Smooth muscle cell of the brain vasculature (primary cell): ENCODE results near the gene HINT2.

Experiments
- DNase-seq: peaks from one replicate; pipeline ENCODE4 v3.0.0-alpha.2; 2012; ENCODE audit warnings: low read depth, low spot score

HINT2 gene

DNA sequence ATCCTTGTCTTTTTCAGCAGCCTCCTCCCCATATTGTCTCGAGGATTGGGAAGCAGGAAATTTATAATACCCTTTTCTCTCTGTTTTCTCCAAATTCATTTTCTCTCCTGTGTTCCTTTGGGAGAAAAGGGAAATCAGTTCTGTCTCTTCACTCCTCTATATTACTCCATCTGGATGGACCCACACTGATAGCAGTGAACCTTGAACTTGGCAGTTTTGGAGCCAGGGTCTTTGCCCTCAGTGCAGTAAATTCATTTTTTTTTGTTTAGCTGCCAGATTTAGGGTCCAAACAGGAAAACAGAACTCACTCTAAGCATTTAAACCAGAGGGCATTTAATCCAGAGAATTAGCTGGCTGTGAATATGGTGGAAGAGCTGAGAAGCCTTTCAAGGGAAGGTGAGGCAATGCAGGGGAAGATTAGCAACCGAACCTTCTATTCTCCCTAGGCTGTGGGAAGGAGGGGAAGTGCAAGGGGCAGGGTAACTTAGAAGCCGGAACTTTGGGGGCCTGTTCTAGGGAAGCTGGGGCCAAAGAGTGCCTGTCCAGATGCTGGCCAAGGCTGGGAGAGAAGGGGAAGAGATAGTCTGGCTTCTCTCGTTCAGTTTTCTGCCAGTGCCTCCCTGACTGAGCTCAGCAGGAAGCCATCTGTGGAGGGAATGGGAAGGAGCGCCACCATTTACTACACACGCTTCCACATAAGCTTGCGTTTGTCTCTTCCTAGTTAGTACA is 39.8 kb downstream of the HINT2 start:
- DNase-seq, result no peak

DNA sequence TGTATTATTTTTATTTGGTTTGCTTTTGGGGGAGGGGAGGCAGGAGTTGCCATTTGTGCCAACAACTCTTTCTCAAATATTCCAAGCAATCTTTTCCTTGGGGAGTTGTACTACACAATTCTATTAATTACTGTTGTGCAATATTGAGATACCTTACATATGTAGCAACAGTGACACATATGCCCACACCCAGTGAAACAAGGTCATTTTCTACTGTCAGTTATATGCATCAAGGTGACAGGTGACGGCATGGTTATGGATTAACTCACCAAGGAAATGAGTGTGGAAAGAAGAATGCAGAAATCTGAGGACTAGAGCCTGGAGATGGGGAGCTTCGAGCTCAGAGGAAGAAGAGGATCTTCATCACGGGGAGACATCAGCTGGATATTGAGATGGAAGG is 42.9 kb downstream of the HINT2 start:
- DNase-seq, result no peak

DNA sequence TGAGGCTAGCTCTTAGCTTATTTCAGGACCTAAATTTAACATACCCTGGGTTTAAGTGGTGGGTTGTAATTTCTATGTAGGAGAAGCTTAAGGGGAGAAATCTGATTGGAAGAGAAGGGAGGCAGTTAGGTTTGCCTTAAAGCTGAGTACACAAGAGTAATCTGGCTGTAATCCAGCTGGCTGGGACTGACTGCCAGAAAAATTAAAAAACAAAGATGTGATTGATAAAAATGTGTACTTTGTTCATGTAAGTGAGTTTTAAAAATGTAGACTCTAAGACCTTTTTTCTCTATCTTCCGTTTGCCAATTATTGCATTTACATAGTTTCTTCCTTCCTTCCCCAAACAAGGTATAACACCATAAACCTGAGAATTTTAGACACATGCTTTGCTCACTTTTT is 43.3 kb downstream of the HINT2 start:
- no peak for DNase-seq

DNA sequence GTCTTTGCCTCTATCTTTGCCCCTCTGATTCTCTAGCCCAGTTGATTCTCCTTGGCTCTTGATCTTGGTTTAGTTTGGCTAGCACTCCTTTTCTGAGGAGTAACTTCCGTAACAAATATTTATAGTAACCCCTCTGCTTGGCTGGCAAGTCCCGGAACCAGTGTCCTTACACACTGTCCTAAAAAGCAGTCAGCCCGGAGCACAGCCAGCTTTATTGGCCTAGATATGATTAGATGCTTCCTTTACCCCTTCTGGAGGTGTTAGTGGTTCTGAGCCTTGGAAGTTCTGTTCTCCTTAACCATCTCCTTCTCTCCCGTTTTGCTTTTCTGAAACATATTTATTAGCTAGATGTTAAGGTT is 43.8 kb downstream of the HINT2 start:
- no peak for DNase-seq

DNA sequence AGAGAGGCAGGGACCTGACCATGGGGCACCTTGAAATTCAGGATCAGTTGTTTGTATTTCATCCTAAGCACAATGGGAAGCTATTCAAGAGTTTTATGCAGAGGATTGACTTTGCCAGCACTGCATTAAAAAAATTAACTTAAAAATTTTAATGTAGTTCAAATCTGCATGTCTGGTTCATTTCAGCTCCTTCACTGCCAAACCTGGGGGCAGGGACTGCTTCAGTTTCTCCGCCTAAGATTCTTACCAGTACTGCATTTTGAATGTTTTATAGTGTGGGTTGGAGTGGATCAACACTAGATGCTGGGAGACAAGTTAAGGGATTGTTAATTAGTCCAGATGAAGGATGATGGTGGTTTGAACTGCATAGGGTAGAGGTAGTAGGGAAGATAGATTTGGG is 45.1 kb downstream of the HINT2 start:
- no peak for DNase-seq

DNA sequence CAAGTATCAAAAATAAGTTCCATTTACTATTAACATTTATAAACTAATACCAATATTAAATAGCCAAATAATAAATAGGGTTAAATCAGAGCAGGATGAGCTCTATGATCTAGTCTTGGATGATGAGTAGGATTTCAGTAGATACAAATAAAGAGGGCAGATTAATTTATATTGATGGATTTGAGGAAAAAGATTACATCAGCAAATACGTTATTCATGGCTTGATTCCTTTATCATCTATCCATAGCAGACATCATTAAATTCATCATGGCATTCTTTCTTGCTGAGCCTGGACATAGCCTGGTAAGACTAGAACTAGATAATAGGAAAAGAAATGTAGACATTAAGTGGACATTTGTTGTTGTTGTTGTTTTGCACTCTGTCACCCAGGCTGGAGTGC is 47.4 kb downstream of the HINT2 start:
- DNase-seq, result no peak

DNA sequence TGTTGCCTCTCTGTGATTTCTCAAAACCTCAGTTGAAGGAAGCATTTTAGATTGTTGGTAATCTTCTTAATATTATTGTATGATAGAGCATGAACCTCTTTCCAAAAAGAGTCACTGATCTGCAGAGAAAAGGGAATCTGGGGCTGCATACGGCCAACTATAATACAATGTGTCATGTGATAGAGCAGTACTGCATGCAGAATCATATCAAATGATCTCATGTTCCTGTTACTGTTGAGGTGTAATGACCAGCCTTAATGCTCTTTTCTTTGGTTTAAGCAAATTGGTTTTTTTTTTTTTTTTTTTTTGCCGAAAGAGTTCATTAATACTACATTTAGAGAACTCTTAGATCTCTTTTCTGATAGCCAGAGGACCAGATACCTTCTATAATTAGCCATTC is 47.8 kb downstream of the HINT2 start:
- no peak for DNase-seq

DNA sequence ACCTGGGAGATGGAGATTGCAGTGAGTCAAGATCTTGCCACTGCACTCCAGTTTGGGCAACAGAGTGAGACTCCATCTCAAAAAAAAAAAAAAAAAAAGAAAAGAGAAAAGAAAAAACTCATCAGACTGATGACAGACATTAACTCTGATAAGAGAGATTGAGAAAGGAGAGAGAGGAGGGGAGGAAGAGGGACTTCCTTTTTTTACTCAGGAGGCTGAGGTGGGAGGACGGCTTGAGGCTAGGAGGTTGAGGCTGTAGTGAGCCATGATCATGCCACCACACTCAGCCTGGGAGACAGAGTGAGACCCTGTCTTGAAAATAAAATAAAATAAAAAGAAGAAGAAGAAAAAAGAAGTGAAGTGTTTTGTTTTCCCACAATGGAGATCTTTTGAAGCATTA is 51.0 kb downstream of the HINT2 start:
- no peak for DNase-seq

DNA sequence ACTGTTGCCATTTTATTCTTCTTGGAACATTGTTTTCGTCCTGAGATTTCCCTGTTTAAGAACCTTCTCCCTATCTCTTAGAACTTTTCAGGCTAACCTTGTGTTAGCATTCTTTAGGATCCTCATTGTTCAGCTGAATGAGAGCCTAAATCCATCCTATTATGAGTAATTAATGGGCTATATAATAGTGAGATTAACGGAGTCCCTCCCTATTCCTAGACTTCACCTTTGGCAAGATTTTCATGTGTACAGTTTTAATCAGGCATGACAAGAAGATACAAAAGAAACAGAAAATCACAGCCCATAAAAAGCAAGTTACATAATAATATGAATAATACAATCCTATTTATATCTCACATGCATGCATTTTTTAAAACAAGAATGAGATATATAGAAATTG is 51.7 kb downstream of the HINT2 start:
- no peak for DNase-seq
